Left renal pelvis (tissue), 4 donors: ENCODE measurements around the gene WWOX. TPM values are rescaled to one million over a fixed set of nuclear protein-coding genes. Genes with fewer than 3 reads are reported as not detected.

Source experiments
- DNase-seq, 4 donors: peaks; one replicate each; pipeline ENCODE4 v3.0.0-alpha.2; 2013; ENCODE audit warnings: low read depth in 4 of 4, low spot score in 3 of 4
- polyA plus RNA-seq, 4 donors: library from polyadenylated mRNA; unstranded; fragments of 120-200 nt; gene quantifications; one replicate each; pipeline ENCODE4 v1.2.1, GENCODE V29; 2013; ENCODE audit not compliant: insufficient read length in 4 of 4

The WWOX gene
- polyA plus RNA-seq, 4 donors: 19.6 to 43.2 (median 39.7) TPM

GRCh38 chr16:78381060-78381459 lies 281.6 kb downstream of the WWOX start:
- DNase-seq: no peak

GRCh38 chr16:78383118-78383517 lies 283.7 kb downstream of the WWOX start:
- no peak for DNase-seq

- no peak for DNase-seq
These were observed 285.8 kb downstream of the WWOX start for GRCh38 chr16:78385086-78385805.

GRCh38 chr16:78386557-78387324 lies 287.3 kb downstream of the WWOX start:
- DNase-seq: peak in 3 of 4 donors; percentile 41 to 49 (median 45)

GRCh38 chr16:78389009-78389498 lies 289.6 kb downstream of the WWOX start:
- DNase-seq: no peak

- no peak for DNase-seq
These were observed 290.6 kb downstream of the WWOX start for GRCh38 chr16:78390092-78390491.

- no peak for DNase-seq
These were observed 291.3 kb downstream of the WWOX start for GRCh38 chr16:78390508-78391324.

GRCh38 chr16:78392585-78393195 lies 293.2 kb downstream of the WWOX start:
- DNase-seq: no peak

GRCh38 chr16:78395035-78395434 lies 295.6 kb downstream of the WWOX start:
- no peak for DNase-seq

- DNase-seq: no peak
These were observed 296.6 kb downstream of the WWOX start for GRCh38 chr16:78396046-78396445.

- no peak for DNase-seq
These were observed 297.2 kb downstream of the WWOX start for GRCh38 chr16:78396673-78397072.

- DNase-seq: no peak
These were observed 299.9 kb downstream of the WWOX start for GRCh38 chr16:78399384-78399783.

- DNase-seq: no peak
These were observed 303.4 kb downstream of the WWOX start for GRCh38 chr16:78402833-78403232.

- DNase-seq: no peak
These were observed 305.6 kb downstream of the WWOX start for GRCh38 chr16:78405040-78405439.

- DNase-seq: no peak
These were observed 306.4 kb downstream of the WWOX start for GRCh38 chr16:78405833-78406232.

- DNase-seq: no peak
These were observed 307.7 kb downstream of the WWOX start for GRCh38 chr16:78407191-78407590.

GRCh38 chr16:78413651-78414050 lies 314.2 kb downstream of the WWOX start:
- no peak for DNase-seq

GRCh38 chr16:78415013-78415412 lies 315.6 kb downstream of the WWOX start:
- no peak for DNase-seq

GRCh38 chr16:78415669-78416068 lies 316.2 kb downstream of the WWOX start:
- no peak for DNase-seq

- no peak for DNase-seq
These were observed 316.9 kb downstream of the WWOX start for GRCh38 chr16:78416400-78416799.
